Measurements from ENCODE around the gene GLYR1.

DNA sequence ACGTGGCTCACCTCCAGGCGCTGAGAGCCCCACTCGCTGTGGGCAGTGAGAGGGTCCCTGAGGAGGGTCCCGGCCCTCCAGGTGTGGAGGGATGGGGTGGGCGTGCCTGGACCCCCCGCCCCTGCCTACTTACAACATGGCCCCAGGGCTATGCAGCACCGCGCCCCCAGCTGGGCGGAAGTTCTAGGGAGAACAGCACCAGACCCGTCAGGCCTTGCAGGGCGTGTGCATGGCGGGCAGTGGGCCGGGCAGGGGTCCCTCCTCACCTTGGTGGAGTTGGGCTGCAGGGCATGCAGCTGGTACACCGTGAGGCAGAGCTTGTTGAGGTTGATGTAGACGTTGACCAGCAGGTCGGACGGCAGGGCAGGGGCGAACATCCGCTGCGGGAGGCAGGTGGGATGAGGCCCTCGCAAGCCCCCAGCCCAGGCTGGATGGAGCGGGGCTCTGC lies 49.3 kb downstream of the GLYR1 start:
- no peak for TF ChIP-seq POLR2A (IDR thresholded peaks at IDR 0.05; ENCODE audit: low read length)
- no peak for TF ChIP-seq GATA1 (IDR thresholded peaks at IDR 0.05; ENCODE audit: low read depth, low read length)

Data from erythroblast (primary cell).